Kidney capillary endothelial cell (primary cell): ENCODE data around the gene MEGF6.

Experiments used
- DNase-seq: peaks from one replicate; pipeline ENCODE4 v3.0.0-alpha.2; 2018; ENCODE audit warnings: low spot score

The MEGF6 gene

DNA sequence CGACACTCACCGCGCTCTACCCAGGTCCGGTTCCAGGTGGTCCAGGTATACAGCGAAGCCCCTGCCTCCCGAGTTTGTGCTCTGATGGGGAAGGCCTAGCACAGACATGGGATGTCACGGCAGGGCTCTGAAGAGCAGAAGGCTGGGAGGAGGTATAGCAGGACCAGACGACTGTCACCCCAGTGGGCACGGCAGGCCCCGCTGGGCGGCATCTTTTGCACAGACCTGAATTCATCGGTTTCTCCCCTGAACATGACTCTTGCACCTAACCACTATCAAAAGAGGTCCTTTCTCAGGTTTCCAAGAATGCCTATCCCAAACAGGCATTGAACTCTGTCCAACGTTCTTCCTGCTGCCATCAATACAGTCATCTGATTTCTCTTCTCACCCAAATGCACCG, 126.3 kb downstream of the MEGF6 start:
- no peak for DNase-seq

DNA sequence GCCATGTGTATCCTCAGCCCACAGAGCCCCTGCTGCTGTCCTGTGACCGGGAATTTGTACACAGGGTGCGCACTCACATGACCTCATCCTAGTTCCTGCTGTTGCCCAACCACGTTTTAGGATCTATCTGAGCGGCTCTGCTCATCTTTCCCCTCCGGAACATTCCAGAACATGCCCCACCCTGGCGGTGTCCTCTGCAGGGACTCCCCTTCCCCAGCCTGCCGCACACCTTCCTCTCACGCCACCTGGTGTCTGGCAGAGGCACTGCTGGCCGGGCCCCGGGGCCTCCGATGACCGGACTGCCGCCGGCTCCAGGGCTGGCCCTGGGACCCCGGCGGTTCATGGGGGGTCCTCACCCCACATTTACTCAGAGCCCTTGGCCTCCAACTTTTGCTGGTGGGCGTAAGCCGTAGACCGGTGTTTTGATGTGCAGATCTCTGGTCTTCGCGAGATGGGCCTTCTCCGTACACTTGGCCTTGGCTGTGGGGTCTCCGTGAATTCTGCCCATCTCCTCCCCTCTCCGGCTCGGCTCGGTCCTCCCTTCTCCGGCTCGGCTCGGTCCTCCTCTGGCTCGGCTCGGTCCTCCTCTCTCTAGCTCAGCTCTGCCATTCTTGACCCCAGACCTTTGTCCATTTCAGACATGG, 127.4 kb downstream of the MEGF6 start:
- no peak for DNase-seq

DNA sequence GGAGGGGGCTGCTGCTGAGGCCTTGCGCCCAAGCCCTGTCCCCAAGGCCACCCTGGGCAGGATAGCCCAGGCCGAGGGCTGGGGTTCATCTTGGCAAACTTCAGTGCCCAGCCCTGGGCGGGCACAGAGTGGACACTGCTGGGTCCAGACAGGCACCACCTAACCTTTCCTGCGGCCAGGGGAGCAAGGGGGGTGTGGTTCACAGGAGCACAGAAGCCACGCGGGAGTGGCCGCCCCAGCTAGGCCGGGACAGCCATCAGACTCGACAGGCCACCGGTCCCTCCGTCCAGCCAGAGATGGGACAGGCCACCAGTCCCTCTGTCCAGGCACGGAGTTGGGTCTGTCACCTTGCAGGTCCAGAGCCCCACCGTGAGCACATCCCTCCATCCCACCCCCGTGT, 127.9 kb downstream of the MEGF6 start:
- DNase-seq: no peak

DNA sequence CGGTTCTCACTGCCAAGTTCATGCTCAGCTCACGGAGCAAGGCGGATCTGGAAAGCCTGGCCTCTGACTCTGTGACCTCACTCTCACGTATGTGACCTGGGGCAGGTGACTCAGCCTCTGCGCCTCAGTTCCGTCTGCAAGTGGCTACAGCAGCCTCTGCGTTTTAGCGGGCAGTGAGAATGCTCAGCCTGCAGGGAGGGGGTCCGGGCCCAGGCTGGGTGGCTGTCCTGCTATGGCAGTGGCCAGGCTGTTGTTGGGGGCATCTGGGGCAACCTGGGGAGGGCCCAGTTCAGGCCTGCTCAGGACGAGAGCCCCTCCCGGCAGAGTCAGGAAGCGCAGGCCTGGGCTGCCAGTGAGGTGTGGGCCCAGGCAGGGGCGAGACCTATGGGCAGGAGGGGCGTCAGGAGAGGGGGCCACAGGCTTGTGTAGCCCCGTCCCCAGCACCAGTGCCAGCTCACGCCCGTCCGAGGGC, 128.9 kb downstream of the MEGF6 start:
- no peak for DNase-seq

DNA sequence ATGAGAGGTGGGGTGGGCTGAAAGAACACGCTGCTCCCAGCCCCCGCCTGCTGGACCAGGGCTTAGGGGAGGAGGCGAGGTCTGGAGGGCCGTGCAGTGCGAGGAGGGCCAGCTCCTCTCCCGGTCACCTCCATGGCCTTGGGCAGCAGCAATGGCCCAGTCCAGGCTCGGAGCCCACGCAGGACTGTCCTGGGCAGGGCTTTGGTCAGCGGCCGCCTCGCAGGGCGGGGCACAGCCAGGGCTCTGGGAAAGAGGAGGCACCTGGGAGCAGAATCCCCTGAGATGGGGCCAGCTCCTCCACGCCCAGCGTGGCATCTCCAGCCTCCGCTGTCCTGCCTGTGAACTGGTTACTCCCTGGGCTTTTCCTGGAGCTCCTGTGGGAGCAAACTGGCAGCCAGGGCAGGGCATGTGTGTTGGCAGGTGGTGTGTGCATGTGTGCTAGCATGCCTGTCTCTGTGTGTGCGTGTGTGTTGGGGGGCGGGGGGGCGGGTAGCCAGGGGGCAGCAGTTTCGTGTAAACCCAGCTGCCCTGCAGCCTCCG, 129.4 kb downstream of the MEGF6 start:
- DNase-seq: no peak

DNA sequence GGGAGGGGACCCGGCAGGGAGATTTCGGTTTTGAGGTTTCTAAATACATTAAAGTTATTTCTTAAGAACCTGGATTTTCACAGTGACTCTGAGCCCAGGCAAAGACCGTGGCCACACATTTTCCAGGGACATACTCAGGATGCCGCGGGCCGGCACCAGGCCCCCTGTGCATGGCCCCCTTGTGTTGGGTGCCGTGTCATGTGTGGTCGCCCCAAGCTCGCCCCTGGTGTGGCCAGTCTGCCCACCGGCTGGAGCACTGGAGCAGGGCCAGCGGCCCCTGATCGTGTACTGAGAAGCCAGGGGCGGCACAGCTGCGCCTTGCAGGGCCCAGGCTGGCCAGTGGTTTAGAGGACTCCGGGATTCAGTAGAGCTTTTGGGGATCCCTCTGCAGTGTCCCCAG, 130.3 kb downstream of the MEGF6 start:
- no peak for DNase-seq

DNA sequence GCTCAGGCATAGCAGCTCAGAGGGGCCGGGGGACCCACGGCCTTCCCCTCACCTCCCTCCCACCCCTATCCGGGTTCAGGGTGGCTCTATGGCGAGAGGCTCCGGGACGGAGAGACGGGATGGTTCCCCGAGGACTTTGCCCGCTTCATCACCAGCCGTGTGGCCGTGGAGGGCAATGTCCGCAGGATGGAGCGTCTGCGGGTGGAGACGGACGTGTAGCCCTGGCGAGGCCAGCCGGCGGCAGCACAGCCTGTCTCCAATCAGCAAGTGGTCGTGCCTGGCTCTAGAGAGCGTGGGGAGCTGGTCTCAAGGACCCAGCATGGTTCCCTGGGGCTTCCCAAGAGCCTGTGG, 131.0 kb downstream of the MEGF6 start:
- DNase-seq: no peak

DNA sequence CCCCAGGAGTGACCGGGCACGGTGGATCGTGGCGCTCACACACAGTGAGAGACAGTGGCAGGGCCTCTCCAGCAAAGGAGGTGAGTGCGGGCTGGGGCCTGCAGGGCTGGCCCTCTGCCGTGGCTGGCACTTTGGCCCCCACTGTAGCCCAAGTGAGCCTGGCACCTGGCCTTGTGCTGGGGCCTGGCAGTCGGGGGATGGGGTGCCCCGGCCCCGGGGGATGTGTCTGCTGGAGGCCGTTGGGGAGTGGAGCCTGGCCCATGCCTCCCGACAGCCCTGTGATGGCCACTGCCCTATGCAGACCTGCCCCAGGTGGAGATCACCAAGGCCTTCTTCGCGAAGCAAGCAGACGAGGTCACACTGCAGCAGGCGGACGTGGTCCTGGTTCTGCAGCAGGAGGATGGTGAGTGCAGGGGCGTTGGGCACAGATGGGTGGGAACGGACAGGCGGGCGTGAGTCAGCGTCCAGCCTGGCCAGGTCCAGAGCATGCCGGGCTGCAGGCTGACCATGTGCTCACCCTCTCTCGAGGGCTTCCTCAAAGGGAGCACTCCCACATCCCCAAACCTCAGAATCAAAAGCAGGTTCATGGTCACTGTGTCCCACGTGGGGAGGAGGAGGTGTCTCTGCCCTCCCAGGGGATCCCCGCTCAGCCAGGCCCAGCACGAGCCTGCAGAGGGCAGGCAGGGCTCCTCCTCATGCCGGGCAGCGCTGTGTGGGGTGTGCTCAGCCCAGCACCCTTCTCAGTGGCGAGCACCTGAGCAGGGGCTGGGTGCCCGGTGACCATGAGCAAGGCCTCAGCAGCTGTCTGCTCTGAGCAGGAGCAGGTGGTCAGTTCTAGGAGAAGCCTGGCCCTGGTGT, 131.6 kb downstream of the MEGF6 start:
- no peak for DNase-seq

DNA sequence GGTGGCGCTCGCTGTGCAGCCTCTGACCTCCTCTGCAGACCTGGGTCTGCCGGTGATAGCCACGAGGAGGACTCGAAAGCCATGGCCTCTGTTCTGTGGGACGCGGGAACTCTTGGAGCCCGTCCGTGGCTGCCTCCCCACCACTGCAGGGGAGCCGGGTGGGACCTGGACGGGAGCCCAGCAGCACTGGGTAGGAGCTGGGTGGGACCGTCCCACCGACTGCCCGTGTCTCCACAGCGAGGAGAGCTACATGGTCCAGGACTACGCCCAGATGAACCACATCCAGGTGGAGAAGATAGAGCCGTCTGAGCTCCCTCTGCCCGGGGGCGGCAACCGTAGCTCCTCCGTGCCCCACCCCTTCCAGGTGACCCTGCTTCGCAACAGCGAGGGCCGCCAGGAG, 133.1 kb downstream of the MEGF6 start:
- DNase-seq: no peak

DNA sequence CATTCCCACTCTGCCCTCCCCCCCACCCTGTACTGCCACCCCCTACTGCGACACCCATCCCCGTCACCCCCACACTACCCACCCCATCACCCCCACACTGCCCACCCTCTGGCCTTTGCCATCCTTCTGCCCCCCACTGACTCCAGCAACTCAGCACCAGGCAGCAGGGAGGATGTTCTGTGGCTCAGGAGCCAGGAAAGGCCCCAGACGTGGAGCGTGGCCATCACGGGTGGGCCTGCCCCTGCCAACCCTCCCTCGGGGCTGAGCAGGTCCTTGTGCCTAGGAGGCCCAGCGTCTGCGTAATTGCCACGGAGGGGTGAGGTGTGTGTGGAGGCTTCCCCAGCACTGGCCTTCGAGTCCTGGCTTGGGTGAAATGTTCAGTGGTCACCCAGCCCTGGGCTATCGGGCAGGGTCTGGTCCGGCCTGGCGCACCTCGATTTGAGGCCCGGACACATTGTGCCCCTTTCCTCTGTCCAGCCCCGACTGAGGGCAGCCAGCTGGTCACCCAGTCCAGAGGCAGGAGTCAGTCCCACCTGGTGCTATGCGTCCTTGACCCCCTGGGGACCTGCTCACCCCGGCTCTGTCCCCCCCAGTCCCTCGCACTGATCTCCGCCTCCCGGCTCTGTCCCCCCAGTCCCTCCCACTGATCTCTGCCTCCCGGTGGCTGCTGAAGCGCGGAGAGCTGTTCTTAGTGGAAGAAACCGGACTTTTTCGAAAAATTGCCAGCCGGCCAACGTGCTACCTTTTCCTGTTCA, 133.9 kb downstream of the MEGF6 start:
- no peak for DNase-seq

DNA sequence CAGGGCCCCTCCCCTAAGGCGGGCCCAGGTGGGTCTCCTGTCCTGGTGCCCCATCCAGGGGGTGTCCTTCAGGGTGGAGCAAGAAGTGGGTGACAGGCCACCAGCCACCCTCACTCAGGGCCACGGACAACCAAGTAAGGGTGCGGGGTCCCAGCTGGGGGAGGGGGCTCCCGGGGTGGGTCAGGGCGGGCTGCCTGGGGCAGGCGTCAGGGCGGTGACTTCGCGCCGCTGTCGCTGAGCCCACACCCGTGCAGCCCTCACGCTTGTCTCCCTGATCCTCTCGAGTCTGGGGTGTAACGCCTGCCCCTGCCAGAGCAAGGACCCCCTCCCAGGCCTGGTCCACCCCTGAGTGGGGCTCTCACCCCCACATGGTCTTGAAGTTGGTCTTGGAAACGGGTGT, 134.6 kb downstream of the MEGF6 start:
- DNase-seq: no peak

DNA sequence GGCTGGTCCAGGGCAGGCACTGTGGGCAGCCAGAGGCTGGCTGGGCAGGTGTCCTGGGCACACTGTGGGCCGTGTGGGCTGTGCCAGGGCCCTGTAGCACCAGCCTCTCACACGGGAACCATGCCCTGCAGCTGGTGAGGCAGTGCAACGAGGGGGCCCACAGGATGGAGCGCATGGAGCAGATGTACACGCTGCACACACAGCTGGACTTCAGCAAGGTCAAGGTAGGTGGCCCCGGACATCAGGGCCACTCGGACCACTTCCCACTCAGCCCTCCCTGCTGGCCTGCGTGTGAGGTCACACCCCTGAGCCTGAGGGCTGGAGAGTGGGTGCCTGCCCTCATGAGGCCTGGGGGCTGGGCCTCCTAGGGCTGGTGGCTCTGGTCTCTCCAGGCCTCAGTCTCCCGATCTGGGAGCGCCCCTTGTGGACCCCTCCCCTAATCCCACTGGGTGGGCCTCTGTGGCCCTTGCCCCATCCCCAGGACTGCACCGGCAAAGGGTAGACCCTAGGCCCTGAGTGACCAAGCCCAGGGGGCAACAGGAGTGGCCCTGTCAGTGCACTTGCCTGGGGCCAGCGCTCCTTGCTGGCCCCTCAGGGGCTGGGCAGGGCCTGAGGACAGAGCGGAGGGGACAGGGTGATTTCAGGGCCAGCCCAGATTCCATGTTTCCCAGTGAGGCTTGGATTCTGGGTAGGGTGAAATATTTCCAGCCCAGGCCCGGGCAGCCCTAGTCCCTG, 135.3 kb downstream of the MEGF6 start:
- no peak for DNase-seq

DNA sequence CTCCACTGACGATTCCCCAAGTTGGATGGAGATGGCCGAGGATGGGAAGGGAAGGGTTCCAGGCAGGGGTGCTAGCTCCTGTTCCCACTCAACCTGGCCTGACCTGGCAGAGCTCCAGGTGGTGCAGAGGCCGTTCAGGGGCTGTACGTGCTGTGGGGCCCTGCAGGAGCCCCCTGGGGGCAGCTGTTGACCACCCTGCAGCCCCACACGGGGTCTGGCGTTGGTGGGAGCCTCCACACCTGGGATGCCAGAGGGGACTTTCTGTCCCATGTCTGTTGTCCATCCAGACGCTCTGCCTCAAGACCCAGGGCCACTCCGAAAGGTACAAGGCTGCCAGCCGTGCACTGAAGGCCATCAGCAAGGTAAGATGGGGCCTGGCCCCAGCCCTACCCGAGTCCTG, 136.9 kb downstream of the MEGF6 start:
- no peak for DNase-seq

DNA sequence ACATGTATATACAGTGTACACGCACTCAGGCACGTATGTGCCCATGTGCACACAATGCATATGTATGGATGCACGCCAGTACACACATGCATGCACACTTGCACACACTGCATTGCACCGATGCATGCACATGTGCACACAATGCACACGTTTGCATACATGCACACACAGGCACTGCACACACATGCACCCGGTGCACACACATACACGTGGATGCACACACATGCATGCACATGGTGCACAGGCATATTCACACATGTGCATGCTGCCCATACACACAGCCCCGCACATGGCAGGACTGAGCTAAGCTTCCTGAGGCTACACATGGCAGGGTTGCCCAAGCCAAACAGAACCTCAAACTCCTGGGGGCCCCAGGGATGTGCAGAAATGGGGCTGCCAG, 137.3 kb downstream of the MEGF6 start:
- no peak for DNase-seq

DNA sequence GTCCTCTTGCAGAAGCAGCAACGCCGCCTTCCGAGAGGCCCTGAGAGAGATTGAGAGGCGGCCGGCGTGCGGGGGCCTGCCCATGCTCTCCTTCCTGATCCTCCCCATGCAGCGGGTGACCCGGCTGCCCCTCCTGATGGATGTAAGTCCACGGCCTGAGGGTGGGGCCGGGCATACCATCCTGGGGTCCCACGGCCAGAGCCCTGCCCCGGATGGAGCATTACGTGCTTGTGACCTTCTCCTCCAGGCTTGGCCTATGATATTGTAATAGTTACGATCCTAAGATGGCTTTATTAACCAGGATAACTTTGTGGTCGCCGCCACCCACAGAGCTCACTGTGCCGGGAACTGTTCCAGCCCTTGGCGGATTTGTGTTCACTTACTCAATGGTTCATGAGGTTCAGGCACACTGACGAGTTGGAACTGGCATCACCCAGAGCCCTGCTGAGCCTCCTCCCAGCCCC, 137.9 kb downstream of the MEGF6 start:
- no peak for DNase-seq

DNA sequence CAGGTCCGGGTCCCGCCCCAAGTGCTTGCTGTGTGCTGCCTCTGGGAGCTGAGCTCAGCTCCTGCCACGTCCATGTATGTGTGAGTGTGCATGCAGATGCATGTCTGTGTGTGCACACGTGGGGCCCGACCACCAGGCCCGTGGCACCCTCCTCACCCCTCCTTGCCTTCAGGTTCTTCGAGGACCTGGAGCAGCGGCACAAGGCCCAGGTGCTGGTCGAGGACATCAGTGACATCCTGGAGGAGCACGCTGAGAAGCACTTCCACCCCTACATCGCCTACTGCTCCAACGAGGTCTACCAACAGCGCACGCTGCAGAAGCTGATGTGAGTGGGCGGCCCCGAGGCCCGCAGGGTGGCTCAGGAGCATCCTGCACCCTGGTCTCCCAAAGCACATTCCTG, 138.4 kb downstream of the MEGF6 start:
- no peak for DNase-seq

DNA sequence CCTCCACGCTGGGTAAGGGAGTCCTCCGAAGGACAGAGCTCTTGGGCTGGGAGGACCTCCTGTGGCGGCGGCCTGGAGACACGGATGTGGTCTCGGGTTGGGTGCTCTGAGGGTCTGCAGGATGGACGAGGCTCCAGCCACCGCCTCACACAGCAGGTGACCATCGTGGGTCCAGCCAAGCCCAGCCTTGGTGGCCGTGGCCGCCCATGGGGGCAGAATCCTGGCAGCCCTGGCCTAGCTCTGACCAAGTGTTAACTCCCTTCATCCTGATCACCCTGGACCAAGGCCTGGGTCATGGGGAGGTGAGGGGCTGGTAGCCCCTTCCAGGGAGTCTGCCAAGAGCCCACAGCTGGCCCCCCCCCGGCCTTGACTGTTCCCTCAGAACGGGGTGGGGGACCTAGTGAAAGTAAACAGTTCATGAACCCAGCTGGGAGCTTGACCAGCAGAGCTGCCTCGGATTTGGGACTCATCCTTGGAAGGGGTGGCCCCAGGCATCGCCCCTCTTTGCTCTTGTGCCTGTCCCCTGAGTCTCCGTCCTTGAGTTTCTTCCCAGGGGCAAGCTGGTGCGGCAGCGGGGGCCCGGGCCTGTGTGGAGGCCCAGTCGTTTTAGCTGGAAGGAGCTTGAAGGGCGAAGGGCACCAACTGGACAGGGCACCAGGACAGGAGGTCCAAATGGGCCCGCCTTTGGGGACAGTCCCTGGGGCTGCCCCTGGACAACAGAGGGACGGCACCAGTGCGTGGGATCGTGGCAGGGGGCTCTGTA, 139.0 kb downstream of the MEGF6 start:
- no peak for DNase-seq

DNA sequence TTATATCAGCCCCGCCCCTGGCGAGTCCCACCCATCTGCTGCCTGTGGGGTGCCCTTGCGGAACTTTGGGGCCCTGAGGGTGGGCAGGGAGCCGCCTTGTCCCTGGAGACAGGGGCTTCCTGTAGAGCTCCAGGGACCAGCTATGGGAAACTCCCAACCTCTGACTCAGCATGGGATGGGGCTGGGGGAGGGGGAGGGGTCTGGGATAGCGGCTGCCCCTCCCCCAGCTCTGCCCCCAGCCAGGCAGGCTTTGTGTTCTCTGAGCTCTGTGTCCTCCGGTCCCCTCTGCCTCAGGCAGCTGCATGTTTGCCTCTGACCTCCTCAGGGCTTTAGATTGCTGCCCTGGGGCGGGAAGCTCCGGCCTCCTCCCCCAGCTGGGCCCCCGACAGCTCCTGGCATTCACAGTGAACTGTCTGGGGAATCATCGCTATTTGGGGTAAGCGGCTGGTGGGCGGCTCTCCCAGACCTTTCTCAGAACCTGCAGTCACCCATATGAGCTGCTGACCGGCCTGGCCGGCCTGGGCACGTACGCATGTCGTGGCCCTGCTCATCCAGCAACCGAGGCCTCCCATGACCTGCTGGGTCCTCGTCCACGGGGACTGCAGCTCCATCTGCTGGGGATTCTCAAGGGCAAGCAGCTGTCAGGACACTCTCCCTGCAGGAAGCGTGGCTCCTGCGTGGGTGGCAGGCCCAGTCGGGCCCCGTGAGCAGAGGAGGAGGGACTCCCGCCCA, 139.8 kb downstream of the MEGF6 start:
- DNase-seq: peak; percentile 47

DNA sequence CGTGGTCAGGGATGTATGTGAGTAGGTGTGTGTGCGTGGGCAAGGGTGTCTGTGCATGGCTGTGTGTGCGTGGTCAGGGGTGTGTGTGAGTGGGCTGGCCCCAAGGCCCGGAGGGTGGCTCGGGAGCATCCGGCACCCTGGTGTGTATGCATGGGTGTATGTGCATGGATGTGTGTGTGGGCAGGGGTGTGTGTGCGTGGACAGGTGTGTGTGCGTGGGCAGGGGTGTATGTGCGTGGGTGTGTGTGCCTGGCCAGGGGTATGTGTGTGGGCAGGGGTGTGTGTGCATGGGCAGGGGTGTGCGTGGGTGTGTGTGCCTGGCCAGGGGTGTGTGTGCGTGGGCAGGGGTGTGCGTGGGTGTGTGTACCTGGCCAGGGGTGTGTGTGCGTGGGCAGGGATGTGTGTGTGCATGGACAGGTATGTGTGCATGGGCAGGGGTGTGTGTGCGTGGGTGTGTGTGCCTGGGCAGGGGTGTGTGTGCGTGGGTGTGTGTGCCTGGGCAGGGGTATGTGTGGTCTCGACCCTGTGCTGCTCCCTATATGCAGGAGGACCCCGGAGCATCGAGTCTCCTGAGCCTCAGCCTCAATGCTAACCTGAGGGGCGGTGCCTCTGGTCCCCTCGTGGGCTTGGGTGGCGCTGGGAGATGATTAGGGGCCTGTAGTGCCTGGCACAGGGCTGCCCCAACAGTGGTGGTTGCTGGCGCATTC, 140.5 kb downstream of the MEGF6 start:
- no peak for DNase-seq
